ENCODE results near the gene RBMS3.

- no peak for TF ChIP-seq REST (IDR thresholded peaks at IDR 0.05; ENCODE audit: unreplicated experiment)
- TF ChIP-seq CTCF (conservative IDR thresholded peaks at IDR 0.05; ENCODE audit: low read depth in 2 of 2): no peak
- TF ChIP-seq POLR2AphosphoS5 (IDR thresholded peaks at IDR 0.05; ENCODE audit: low read depth): no peak
These were observed 38.4 kb downstream of the RBMS3 start for GRCh38 chr3:29319262-29319661.
